IPS-NIHi7 (cell line): Measurements from ENCODE around the gene GNAI2.
"Not testable (repeated sequence)": the region's sequence is repeated elsewhere in the genome, so short reads cannot be mapped to it uniquely, and the experiment has no call there.

Experiments used
- DNase-seq: peaks from one replicate; pipeline ENCODE4 v3.0.0; 2012; ENCODE audit warnings: mixed read lengths; ENCODE audit errors: extremely low spot score

Gene GNAI2

DNA sequence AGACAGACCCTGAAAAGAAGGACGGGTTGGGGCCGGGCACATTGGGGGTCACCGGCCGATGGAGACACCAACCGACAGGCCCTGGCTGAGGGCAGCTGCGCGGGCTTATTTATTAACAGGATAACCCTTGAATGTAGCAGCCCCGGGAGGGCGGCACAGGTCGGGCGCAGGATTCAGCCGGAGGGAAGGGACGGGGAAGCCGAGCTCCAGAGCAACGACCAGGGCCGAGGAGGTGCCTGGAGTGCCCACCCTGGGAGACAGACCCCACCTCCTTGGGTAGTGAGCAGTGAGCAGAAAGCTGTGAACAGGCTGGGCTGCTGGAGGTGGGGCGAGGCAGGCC is 40.7 kb downstream of the GNAI2 start:
- DNase-seq = no peak

DNA sequence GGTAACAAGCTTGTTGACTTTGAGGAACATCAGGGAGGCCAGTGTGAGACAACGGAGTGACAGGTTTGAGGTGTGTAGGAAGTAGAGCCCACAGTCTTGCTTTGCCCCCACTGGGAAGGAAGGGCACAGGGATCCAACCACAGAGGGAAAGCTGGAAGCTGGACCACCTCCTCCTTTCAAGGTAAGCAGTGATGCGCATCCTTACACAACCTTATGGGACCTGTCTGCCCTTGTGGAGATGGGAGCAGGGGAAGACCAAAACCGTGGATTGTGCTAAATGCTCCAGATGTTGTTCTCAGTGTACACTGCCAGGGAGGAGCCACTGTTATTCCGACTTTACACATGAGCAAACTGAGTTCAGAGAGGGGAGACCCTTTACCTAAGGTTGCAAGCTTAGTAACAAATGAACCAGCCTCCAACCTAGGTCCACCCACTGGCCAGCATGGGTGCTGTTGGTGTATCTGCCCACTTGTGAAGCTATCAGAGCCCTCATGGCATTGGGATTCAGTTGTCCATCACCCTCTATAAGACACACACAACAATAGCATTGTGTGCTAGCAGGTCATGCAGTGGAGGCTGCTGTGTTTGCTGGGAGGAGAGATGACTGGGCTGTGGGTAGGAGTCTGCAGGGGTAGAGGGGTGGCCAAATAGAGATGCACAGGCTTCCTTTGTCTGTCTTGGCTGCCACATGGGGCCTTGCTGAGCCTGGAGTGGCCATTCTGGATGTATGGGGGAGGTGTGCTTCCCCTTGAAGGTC is 42.3 kb downstream of the GNAI2 start:
- DNase-seq = no peak

DNA sequence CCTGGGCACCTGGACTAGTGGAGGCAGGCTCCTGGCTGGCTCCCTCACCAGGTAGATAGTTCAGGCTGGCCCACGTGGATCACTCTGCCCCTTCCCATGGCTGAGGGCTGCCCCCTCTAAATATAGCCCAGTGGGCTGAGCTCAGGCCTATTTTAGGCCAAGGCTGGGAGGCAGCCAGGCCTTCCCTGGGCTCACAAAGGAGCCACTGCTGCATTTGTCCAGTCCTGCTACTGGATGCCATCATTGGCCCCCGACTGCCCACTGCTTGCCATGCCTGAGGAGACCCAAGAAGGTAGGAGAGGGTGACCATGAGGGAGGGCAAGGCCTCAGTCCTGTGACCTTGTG is 42.8 kb downstream of the GNAI2 start, which contains the start of gene LSMEM2:
Gene LSMEM2 (plus strand): TSS at position 208 of the 345 bp plus-strand sequence. CDS start 27 bp downstream, at position 235.
- no peak for DNase-seq

DNA sequence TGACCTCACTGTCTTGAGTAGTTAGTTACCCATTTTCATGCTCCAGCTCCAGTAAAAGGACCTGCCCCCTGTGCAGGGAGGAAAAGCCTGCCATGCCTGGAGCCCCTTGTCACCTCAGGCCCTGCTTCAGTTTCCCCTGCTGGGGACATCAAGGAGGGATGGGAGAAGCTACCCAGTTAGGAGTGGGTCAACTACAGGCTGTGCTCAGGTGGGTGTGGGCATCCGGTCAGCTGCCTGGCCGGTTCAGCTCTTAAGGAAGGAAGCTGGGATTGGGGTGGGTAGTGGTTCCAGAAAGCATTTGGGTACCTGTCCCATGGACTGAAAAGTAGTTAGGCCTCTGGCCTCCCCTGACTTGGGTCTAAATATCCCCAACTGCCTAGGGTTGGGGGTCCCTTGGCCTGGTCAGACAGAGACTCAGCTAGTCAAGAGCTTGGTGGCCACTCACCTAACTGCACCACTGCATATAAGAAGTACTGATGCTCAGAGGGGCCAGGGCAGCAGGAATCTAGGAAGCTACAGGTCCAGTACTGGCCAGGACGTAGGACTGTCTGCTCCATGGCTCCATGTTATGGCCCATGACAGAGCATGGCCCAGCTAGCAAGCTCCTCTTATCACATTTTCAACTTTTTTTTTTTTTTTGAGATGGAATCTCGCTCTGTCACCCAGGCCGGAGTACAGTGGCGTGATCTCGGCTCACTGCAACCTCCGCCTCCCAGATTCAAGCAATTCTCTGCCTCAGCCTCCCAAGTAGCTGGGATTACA is 43.4 kb downstream of the GNAI2 start:
- DNase-seq = no peak

DNA sequence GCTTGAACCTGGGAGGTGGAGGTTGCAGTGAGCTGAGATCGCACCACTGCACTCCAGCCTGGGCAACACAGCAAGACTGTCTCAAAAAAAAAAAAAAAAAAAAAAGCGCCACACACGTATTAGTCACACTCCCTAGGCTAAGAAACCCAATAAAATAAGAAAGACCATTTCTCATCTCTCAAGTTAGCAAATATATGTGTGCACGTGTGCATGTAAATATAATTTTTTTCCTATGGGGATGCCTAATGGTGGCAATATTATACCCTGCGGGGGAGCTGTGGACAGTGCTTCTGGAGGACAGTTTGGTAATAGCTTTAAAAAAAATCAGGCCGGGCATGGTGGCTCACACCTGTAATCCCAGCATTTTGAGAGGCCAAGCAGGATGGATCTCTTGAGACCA is 48.1 kb downstream of the GNAI2 start:
- DNase-seq = not testable (repeated sequence)

DNA sequence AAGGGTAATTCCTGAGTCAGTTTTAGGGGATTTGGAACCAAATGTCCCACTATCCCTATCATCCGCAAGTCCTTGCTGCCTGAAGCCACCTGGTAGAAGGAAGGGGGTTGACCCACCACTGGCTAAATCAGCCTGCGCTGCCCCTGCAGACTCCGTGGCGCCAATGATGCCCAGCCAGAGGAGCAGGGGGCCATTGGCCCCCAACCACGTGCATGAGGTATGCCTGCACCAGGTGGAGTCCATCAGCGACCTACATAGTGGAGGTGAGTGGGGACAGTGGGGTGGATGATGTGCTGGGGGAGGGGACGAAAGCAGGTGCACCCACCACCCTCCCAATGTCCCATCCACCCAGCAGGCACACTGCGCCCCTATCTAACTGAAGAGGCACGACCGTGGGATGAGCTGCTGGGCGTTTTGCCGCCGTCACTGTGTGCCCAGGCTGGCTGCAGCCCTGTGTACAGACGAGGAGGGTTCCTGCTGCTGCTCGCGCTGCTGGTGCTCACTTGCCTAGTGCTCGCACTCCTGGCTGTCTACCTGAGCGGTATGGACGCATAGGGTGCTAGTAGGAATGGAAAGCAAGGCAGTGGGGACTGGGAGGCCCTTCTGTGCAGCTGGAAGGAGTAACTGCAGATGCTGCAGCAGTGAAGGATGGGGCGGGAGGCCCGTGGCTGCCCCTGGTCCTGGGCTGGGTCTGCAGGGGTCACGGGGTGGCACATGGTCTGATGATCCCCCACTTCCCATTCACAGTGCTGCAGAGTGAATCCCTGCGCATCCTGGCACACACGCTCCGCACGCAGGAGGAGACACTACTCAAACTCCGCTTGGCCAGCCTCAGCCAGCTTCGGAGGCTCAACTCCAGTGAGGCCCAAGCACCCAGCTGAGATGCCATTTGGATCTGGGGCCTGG is 50.6 kb downstream of the GNAI2 start:
- DNase-seq = no peak

DNA sequence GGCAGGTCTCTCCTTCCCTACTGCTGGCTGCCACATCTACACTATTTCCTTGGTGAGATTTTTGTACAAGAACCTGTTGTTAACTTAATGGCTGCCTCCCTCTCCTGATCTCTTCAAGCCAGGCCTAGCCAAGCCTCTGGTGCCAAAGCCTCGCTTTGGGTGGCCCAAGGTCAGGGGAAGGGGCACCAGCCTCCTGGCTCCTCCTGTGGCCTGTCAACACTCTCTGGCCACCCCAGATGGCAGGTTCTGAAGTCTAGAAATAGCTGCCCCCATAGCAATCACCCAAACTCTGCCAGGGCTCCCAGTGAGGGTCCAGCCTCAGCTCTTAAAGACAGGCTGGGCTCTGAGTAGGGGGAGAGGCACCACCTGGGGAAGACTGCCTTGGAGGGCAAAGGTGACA is 51.3 kb downstream of the GNAI2 start:
- no peak for DNase-seq

DNA sequence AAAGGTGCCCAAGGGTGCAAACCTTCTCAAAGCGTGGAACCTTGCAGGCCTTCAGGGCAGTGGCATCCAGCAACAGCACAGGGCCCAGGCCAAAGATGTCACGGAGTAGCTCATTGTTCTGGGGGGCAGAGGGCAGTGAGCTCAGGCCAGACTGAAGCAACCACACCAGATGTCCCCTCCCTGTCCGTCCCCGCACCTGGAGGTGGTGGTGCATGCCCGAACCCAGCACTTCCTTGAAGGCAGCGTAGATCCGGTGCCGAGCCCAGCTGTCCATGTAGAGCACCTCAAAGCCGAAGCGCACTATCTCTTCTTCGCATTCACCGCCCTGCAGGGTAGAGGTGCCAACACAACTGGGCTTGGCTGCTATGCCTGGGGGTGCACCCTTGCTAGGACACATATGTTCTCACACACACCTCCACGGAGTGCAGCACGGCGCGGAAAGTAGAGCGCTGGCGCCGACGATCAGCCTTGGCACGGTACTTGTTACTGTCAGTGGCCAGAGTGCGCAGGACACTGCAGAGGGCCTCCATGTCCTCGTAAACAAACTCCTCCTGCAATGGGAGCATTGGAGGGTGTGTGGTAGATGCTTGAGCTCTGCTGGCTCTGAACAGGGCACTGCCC is 52.5 kb downstream of the GNAI2 start:
- no peak for DNase-seq

DNA sequence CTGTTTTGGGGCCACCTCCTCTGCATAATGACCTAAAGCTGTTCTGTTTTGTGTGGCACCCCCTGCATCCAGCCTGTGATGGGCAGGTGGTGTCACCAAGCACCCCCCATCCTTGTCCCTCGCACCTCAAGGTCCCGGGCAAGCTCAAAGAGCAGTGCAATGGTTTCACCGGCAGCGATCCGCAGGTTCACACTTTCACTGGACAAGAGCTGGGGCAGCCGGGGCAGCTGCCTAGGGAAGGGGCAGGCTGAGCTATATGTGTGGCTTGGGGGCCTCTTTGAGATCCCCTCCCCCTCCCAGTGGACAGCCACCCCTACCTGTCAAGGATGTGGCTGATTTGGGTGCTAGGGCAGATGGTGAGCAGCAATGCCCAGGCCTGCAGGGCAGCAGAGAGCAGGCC is 53.1 kb downstream of the GNAI2 start:
- no peak for DNase-seq

DNA sequence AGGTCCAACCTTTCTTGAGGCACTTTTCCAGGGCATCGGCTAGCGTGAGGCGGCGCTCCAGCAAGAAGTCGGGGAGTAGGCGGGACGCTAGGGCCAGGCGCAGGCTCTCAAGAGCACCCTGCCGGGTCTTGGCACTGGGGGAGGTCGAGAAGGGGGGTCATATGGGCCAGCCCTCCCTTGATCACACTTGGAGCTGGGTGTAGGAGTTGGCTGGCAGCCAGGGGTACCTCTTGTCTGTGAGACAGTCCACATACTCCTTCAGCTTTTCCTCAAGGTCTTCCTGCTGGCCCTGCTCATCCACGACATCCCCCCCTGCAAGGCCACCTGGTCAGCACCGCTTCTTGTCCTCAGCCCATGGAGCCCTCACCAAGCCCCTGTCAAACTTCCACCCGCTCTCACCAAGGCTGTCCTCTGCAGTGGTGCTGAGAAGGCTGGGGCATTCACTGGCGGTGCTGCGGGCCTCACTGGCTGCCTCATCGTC is 54.2 kb downstream of the GNAI2 start:
- no peak for DNase-seq

DNA sequence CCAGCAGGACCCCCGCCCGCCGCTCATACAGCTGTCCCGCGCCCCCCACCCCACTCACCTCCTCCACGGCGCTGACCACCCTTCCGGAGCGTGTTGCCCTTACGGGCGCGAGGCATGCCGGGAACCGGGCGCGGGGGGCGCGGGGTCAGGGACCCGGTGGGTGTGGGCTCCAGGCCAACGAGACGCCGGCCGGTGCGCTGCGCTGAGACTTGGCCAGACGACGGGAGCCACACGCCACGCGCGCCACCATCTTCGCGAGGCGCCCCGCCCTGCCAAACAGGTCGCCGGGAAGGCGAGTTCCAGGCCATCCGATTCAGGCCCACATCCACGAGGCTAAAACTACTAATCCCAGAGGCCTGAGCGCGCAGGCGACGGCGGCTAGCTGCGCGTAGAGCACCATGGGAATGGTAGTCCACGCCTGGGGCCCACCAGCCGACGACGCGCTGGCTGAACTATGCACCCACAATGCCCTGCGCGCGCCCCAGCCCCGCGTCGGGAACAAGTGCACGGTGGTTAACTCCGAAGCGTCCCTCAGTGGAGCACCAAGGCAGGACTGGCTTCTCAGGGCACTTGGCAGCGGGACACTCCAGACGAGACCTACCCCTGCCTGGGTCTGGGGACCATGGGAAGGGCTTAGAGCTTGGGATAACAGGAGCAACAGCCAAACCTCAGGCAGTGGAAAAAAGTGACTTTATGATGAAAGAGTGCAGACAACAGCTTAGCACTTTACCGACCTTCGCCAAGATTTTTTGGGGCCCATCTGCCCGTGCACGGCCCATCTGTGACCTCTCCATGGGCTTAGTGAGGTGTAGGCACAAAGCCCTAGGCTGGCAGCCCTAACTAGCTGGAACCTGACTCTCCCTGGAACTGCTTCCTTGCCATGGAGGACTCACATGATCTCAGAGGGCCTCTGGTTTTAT is 56.4 kb downstream of the GNAI2 start, which contains the start of gene IFRD2:
Gene IFRD2 (minus strand): TSS at position 271 of the 920 bp plus-strand sequence. CDS start 155 bp downstream, at position 116.
- DNase-seq = peak; percentile 95

DNA sequence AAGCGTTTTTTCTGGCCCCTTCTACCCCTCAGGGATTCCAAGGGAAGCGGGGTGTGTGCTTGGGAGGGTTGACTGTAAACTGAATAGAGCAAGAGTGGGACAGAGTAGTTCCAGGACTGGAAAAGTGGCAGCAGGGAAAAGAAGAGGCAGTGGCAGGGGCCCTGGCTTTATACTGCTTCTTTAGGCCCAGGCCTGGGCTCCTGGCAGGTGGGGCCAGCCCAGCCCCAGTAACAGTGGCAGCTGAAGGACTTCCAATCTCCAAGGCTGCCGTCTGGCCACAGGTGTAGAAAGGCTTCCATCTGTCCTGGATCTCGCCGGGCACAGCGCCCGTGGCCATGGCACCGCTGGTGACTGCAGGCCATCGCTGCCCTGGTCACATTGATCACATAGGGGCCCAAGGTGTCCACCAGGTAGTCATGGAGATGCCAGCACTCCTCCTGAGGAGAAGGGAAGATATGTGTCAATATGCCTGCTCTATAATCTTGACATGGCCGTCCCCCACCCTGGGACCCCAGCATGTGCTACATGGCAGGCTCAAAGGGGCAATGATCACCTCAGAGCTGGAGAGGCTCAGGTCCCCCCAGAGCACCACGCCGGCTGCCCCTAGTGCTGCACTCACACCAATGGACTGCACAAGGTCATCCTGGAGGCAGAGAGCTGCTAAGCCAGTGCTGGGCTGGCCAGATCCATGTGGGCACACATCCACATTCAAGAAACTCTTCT is 57.2 kb downstream of the GNAI2 start:
- DNase-seq = no peak

DNA sequence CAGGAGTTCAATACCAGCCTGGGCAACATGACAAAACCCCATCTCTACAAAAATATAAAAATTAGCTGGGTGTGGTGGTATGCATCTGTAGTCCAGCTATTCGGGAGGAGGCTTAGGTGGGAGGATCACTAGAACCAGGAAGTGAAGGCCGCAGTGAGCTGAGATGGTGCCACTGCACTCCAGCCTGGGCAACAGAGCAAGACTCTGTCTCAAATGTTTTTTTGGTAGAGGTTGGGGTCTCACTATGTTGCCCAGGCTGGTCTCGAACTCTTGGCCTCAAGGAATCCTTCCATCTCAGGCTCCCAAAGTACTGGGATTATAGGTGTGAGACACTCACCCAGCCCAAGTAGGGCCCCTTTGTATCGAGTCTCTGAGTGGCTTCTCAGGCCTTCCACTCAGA is 58.1 kb downstream of the GNAI2 start:
- no peak for DNase-seq

DNA sequence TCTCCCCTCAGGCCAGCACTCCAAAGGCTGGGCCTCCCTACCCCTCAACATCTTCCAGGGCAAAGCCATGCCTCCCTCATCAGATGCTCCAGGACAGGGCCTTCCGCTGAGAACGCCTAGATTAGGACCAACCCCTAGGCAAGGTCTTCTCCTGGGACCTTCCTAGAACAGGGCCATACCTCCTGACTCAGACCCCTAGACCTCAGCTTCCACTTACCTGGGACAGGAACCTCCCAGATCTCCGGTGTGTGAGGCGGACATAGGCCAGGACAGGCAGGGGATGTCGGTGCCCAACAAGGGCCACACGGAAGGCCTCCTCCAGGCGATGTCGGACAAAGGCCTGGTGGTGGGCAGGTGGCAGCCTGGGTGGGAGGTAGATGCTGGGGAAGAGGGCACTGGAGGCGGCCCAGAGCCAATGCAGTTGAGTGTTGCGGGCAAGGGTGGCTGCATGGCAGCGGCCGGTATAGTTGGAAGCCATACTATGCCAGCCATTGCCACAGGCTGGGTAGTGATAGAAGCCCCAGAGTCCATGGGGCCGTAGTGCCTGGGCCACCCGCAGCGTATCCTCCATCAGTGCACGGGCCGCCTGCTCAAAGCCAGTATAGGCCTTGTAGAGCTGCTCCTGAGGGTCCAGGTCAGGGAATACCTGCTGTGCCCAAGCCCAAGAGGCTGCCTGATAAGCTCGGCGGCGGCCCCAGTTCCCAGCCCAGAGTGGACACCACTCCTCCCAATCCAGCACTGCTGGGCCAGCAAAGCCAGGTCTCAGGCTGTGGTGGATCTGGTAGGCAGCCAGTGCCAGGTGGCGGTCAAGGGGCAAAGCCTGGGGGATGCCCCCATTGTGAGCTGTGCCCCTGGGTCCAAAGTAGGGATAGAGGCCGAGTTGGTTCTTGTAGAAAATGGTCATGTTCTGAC is 58.7 kb downstream of the GNAI2 start:
- no peak for DNase-seq

DNA sequence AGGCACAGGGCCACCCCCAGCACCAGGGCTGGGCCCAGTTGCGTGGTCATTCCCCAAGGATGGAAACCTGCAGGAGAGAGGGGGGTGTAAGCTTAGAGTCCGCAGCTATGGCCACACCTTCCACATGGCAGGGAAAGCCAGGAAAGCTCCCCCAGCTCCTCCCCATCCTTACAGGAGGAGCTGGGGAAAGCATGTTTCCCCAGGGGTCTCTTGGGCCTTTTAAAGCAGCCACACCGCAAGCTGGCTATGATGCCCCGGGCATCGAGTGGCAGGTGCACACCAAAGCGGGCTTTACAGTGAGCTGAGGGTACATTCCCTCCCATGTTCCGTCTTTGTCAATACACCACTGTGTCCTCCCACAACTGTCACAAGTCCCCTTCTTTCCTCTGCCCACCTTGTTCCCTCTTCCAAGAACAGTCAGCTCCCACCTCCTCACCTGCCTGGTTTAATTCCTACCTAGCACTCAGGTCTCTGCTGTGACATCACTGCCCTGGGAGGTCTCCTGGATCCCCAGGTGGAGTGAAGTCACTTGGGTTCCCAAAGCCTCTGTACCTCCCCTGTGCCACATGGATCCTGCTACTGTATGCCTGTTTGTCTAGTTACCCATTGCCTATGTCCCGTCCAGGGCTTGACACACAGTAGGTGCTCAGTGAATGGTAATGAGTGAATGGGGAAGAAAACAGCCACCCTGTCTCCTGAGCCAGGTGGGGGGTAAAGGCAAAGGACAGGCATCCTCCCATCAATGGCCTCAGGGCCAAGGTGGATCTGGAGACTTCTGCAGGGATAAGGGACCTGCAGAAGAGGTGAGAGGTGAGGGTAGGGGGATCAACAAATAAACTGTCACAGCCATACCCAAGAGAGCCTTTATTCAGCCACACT is 59.8 kb downstream of the GNAI2 start:
- no peak for DNase-seq

DNA sequence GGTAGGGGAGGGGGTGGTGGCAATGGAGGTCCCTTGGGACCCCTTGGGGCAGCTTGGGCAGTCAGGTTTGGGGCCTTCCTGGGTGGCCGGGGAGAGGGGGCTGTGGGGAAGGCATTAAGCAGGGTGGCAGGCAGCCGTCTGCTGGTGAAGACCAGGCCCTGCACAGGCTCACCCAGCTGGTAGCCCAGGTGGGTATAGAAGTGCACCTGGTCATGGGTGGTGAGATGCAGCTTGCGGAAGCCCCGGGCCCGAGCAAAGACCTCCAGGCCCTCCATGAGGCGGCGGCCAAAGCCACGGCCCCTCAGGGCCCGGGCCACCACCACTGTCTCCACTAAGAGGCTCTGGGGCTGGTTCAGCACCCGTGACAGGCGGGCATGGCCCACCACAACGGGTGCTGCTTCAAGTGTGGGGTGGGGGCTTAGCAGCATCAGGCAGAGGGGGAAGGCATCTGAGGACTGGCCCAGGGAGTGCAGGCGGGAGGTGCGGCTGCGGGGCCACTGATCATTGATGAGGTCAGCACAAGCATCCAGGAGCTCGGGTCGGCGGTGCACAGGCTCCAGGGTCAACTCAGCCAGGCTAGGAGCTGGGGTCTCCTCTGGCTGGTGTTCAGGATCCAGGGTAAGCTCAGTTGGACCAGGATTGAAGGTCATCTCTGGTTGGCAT is 60.8 kb downstream of the GNAI2 start:
- DNase-seq = no peak

DNA sequence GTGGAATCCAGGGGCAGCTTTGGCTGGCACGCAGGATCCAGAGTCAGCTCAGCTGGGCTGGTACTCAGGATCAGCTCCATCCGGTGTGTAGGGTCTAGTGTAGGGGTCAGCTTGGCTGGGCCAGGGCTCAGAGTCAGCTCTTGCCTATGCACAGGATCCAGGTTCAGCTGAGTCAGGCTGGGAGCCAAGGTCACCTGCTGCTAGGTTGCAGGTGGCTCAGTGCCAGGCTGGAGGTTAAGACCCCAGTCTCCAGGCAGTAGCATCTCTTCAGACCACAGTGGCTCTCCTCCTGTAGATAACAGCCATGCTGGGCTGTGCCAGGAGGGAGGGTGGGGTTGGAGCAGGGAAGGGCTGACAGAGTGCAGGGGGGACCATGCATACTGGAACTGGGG is 61.4 kb downstream of the GNAI2 start:
- no peak for DNase-seq
